ENCODE measurements around the gene MOB1B.
"Not testable (repeated sequence)": the region's sequence is repeated elsewhere in the genome, so short reads cannot be mapped to it uniquely, and the experiment has no call there.

Gene MOB1B

GRCh38 chr4:70948665-70949260, 46.6 kb downstream of the MOB1B start:
- in situ Hi-C loops (cut with MboI; ENCODE audit: low sequenced_read_pairs): no loop called here

DNA sequence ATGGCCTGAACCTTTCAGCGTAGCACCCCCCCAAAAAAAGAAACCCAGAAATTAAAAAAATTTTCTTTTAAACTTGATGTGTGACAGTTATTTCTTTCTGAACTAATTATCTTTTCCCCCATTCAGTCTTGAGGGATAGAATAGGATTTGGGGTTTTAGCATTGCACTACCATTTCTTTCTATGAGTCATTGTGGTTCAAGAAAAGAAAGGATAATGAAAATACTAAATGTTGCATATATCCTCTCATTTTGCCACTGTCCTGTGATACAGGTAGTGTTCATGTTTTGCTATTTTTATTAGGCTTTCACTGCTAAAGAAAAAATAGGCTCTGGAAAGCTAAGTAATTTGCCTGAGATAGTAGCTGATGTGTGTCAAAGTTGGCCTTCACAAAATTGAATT, 51.9 kb downstream of the MOB1B start:
- in situ Hi-C loops (cut with MboI; ENCODE audit: low sequenced_read_pairs): no loop called here

GRCh38 chr4:70956549-70957210, 54.5 kb downstream of the MOB1B start:
- in situ Hi-C loops (cut with MboI; ENCODE audit: low sequenced_read_pairs): no loop called here

- in situ Hi-C loops (cut with MboI; ENCODE audit: low sequenced_read_pairs): no loop called here
These were observed 56.5 kb downstream of the MOB1B start for GRCh38 chr4:70958681-70959080.

DNA sequence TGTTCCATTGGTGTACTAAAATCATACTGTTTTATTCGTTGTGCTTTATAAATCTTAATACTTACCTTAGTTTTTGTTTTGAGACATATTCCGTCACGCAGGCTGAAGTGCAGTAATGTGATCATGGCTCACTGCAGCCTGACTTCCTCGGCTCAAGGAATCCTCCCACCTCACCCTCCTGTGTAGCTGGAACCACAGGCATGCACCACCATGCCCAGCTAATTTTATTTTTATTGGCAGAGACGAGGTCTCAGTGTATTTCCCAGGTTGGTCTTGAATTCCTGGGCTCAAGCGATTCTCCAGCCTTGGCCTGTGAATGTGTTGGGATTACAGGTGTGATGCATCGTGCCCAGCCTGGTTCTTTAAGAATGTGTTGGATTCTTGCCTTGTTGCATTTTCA, 66.9 kb downstream of the MOB1B start:
- in situ Hi-C loops (cut with MboI; ENCODE audit: low sequenced_read_pairs): no loop called here

DNA sequence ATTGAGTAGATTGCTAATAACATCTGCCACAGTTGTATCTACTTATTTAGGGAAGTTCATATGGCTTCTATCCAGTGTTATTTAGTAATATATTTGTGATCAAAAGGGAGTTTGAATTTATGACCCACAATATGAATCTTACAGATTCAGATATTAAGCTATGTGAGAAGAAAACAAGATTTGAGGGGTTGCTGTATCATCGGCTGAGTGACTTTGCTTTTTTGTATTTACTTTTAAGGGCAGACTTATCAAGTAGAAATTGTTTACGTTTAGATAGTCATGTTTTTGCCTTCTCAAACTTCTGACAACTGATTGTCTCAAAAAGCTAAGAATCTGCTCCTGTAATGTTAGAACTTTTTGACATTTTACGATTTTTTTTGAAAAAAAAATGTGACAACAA, 74.1 kb downstream of the MOB1B start:
- in situ Hi-C loops (cut with MboI; ENCODE audit: low sequenced_read_pairs): no loop called here

DNA sequence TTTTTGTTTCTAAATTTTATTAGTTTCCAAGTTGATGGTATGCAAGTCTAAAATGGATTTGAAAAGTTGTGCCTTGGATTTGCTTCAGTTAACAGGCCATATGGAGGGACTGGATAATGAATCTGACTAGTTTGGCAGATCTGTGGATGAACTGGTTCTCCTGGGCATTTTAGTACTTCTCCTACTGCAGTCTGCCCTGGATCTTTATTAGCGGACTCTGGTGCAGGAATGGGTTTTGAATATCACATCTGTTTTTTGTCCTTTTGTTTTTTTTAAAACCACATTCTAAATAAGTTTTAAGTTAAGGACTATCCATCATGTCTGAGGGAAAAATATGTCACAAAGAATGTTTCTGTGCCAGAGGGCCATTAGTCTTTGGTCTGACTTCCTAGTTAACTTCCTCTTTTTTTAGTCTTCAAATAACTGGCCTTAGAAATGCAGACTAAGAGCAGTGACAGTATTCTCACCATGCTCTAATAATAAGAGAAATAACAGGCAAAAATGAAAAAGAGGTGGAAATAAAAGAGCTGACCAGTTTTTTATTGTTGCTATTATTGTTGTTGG, 77.4 kb downstream of the MOB1B start:
- in situ Hi-C loops (cut with MboI; ENCODE audit: low sequenced_read_pairs): no loop called here

- in situ Hi-C loops (cut with MboI; ENCODE audit: low sequenced_read_pairs): no loop called here
These were observed 78.0 kb downstream of the MOB1B start for GRCh38 chr4:70980196-70980595.

- in situ Hi-C loops (cut with MboI; ENCODE audit: low sequenced_read_pairs): no loop called here
These were observed 81.9 kb downstream of the MOB1B start for GRCh38 chr4:70984106-70984505.

DNA sequence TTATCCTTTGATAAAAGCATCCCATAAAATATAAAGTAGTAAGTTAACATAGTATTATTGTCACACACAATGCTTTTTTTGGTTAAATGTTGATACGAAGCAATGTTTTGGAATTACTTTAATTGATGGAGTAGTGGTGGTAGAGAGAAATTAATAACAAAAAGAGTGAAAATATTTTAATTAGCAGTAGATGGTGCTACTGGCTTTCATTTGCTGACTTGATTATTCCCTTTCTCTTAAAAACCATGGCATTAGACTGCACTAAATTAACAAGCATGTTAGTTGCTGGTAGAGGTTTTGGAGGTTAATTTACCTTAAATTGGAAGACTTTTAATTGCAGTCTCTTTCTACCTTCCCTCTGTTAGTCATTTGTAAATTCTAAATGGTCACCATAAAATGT, 82.4 kb downstream of the MOB1B start:
- in situ Hi-C loops (cut with MboI; ENCODE audit: low sequenced_read_pairs): no loop called here

DNA sequence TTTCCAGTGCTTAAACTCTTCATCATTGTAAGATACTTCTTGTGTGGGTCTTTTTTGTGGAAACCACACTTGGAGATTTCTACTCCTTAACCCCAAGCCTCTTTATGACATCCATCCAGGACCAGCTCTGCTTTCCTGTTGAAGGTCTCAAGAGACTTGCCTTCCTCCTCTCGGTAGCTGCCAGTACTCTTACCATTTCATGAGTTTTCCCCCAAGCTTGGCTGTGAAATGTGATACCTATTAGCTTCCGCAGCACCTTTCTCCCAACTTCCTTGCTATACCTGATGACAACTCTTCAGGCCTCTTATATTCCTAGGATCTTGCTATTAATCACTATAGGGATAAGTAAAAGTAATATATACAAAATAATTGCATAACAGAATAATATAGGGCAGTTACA, 89.4 kb downstream of the MOB1B start:
- in situ Hi-C loops (cut with MboI; ENCODE audit: low sequenced_read_pairs): no loop called here

GRCh38 chr4:70992391-70992881, 90.3 kb downstream of the MOB1B start:
- in situ Hi-C loops (cut with MboI; ENCODE audit: low sequenced_read_pairs): no loop called here

DNA sequence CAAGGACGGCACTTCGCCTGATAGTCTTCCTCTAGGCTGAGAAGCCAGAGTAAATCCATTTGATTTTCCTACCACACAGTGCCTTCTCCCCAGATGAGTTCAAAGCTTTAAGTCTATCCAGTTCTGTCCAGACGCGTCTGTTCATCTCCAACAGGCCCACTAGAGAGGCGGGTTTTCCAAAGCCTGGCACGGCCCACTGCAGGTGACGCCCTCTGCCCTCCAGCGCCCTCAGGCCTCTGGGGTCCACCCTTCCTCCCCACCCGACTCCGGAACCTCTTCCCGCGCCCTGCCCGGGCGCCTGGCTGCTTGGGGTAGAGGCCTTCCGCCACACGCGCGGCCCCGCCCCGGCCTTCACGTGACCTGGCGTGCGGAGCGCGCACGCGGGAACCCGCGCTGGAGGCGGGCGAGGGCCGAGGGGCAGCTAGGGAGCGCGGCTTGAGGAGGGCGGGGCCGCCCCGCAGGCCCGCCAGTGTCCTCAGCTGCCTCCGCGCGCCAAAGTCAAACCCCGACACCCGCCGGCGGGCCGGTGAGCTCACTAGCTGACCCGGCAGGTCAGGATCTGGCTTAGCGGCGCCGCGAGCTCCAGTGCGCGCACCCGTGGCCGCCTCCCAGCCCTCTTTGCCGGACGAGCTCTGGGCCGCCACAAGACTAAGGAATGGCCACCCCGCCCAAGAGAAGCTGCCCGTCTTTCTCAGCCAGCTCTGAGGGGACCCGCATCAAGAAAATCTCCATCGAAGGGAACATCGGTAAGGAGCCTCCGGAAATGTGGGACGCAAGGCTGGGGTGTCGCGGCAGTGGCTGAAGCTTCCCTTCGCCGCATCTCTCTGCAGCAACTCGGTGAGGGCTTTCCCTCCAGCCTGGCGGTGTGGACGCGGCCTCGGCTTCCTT, 91.3 kb downstream of the MOB1B start, which contains the start of gene DCK:
Gene DCK, plus strand, starts transcription at position 469 of the 888 bp plus-strand sequence. Its CDS starts 187 bp downstream, at position 656.
- in situ Hi-C loops (cut with MboI; ENCODE audit: low sequenced_read_pairs): no loop called here

GRCh38 chr4:70994069-70994366, 91.8 kb downstream of the MOB1B start:
- in situ Hi-C loops (cut with MboI; ENCODE audit: low sequenced_read_pairs): no loop called here

DNA sequence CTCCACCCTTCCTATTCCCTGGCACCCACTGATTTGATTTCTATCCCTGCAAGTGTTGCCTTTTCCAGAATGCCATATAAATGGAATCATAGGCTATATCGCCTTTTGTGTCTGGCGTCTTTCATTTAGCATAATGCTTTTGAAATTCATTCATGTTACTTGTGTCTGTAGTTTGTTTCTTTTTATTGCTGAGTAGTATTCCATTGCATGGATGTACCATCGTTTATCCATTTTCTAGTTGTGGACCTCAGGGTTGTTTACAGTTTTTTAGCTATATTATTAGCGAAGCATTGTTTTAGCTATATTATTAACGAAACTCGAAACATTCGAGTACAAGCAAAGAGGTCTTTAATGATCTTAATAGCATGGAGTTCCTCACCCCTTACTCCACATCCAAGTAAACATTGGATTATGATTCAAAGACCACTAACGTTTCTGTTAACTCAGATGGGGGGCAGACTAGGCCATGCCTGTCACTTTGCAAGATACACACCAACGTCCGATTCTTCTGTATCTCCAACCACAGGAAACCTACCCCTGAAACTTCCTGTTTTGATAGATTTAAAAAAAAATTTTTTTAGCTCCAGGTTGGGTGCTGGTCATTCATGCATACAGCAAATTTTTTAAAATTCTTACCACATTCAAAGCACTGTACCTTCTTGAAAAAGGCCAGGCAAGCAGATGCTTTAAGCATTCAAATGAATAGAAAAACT, 92.4 kb downstream of the MOB1B start:
- in situ Hi-C loops (cut with MboI; ENCODE audit: low sequenced_read_pairs): no loop called here

DNA sequence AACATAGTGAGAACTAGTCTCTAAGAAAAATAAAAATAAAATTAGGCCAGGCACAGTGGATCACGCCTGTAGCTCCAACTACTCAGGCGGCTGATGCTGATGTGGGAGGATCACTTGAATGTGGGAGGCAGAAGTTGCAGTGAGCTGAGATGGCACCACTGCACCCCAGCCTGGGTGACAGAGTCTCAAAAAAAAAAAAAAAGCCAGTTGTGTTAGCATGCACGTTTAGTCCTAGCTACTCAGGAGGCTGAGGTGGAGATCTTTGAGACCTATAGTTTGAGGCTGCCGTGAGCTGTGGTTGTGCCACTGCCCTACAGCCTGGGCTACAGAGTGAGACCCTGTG, 93.8 kb downstream of the MOB1B start:
- in situ Hi-C loops (cut with MboI; ENCODE audit: low sequenced_read_pairs): no loop called here

GRCh38 chr4:70997036-70997435, 94.9 kb downstream of the MOB1B start:
- in situ Hi-C loops (cut with MboI; ENCODE audit: low sequenced_read_pairs): no loop called here

DNA sequence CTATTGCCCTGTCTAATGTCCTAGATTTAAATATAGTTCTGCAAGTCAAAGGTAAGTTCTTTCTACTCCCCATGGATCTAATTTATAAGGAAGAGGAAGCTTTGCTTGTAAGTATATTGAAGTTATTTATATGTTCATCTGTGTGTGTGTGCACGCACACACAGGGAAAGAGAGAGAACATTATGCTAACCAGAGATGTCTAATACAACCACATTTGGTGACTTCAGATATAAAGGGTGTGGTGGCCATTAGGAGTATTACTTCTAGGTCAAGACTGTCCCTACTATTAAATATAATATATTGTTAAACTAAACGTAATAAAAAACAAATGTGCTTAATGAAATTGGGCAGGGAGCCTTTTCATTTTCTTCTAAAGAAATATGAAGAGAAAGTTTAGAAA, 95.4 kb downstream of the MOB1B start:
- in situ Hi-C loops (cut with MboI; ENCODE audit: low sequenced_read_pairs): no loop called here

- in situ Hi-C loops (cut with MboI; ENCODE audit: low sequenced_read_pairs): not testable (repeated sequence)
These were observed 97.5 kb downstream of the MOB1B start for GRCh38 chr4:70999639-71000038.

DNA sequence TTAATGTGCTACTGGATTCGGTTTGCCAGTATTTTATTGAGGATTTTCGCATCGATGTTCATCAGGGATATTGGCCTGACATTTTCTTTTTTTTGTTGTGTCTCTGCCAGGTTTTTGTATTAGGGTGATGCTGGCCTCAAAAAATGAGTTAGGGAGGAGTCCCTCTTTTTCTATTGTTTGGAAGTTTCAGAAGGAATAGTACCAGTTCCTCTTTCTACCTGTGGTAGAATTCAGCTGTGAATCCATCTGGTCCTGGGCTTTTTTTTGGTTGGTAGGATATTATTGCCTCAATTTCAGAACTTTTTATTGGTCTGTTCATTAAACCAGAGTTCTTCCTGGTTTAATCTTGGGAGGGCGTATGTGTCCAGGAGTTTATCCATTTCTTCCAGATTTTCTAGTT, 99.2 kb downstream of the MOB1B start:
- in situ Hi-C loops (cut with MboI; ENCODE audit: low sequenced_read_pairs): not testable (repeated sequence)

DNA sequence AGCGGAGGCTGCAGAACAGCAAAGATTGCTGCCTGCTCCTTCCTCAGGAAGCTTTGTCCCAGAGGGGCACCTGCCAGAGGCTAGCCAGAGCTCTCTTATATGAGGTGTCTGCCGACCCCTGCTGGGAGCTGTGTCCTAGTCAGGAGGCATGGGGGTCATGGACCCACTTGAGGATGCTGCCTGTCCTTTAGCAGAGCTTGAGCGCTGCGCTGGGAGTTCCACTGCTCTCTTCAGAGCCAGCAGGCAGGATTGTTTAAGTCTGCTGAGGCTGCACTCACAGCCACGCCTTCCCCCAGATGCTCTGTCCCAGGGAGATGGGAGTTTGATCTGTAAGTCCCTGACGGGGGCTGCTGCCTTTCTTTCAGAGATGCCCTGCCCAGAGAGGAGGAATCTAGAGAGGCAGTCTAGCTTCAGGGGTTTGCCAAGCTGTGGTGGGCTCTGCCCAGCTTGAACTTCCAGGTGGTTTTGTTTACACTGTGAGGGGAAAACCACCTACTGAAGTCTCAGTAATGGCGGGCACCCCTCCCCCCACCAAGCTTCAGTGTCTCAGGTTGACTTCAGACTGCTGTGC, 102.2 kb downstream of the MOB1B start:
- in situ Hi-C loops (cut with MboI; ENCODE audit: low sequenced_read_pairs): no loop called here

All from HL-60/S4 treated with retinoic acid at 250 ng/mL for 4 days and 3 days (cell line).